Measurements from ENCODE around the gene URB2.

GRCh38 chr1:229693129-229693900 is 67.3 kb downstream of the URB2 start:
- TF ChIP-seq EZH2 (IDR thresholded peaks at IDR 0.05; ENCODE audit: borderline replicate concordance, low read depth, low read length, severe bottlenecking) (no peak), CTCF (IDR thresholded peaks at IDR 0.05; ENCODE audit: extremely low read depth in 1 of 2, insufficient read depth in 1 of 2, low read depth in 1 of 2, low read length in 2 of 2) (no peak), POLR2AphosphoS5 (IDR thresholded peaks at IDR 0.05; ENCODE audit: insufficient read depth, low read depth, low read length) (no peak), FOS (IDR thresholded peaks at IDR 0.05; ENCODE audit: borderline replicate concordance, insufficient read depth, low read length) (no peak), MYC (IDR thresholded peaks at IDR 0.05; ENCODE audit: low read depth, low read length) (no peak), POLR2A (IDR thresholded peaks at IDR 0.05; ENCODE audit: low read depth, low read length) (no peak)

Measured in endothelial cell of umbilical vein (primary cell).